ENCODE results near the gene OR10G8.

OR10G8 gene

DNA sequence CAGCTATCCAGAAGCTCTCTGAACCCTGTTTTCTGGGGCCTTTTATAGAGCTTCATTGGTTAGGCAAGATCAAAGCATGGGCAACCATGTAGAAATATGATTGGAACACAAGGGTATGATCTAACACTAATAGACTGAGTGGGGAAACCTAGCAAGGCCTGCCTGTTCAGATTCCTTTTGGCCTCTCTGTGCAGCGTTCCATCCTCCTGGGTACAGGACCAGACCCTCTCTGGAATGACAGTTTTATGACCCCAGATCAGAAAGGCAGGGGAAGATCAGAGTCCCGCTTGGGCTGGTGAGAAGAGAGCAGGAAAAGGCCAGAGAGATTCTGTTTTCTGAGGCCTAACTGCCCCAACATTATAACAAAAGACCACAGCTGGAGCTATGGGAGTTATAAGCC is 52.0 kb downstream of the OR10G8 start:
- DNase-seq: no peak

DNA sequence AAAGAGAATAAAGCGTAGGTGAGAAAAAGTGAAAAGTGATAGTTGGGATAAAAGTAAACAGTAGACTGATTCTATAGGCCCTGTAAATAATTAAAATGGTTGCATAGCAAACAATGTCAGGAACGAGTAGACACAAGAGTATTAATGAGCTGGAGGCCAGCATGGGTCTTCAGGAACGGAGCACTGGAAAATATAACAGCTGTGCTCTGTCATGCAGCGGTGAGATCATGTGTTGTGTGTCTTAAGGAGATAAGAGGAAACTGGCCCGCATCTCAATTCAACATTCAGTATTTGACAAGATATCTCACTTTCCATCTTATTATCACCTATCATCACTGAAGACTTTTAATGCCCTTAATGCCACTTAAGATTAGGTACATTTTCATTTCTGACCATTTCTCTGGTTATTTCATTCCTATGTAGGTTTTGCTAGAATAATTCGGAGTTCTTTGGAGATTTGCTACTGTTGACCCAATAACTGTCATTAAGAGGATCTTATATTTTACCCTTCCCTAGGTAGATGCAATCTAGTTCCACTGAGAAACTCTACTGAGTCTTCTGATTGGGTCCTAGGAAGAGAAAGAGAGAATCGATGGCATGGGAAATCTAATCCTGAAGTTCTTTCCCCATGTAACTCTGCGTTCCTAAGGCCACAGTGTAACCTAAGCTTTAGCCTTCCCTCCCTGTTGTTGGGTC is 53.2 kb downstream of the OR10G8 start:
- no peak for DNase-seq
